ENCODE measurements around the gene ENG.

Gene ENG

GRCh38 chr9:127810378-127811187 is 43.9 kb downstream of the ENG start:
- TF ChIP-seq GATA2 (IDR thresholded peaks at IDR 0.05; ENCODE audit: low read depth, low read length) = no peak
- TF ChIP-seq GATA3 (IDR thresholded peaks at IDR 0.05; ENCODE audit: low read depth, low read length) = no peak

GRCh38 chr9:127809540-127810377 is 44.7 kb downstream of the ENG start:
- TF ChIP-seq GATA2 (IDR thresholded peaks at IDR 0.05; ENCODE audit: low read depth, low read length) (no peak), GATA3 (IDR thresholded peaks at IDR 0.05; ENCODE audit: low read depth, low read length) (no peak)

- TF ChIP-seq GATA3 (IDR thresholded peaks at IDR 0.05; ENCODE audit: low read depth, low read length) (no peak), GATA2 (IDR thresholded peaks at IDR 0.05; ENCODE audit: low read depth, low read length) (no peak)
Measured at GRCh38 chr9:127809002-127809539, 45.4 kb downstream of the ENG start.

GRCh38 chr9:127808347-127809001 is 46.0 kb downstream of the ENG start:
- TF ChIP-seq GATA2 (IDR thresholded peaks at IDR 0.05; ENCODE audit: low read depth, low read length) (no peak), GATA3 (IDR thresholded peaks at IDR 0.05; ENCODE audit: low read depth, low read length) (no peak)

GRCh38 chr9:127806871-127807270 is 47.6 kb downstream of the ENG start:
- no peak for TF ChIP-seq GATA3 (IDR thresholded peaks at IDR 0.05; ENCODE audit: low read depth, low read length)
- no peak for TF ChIP-seq GATA2 (IDR thresholded peaks at IDR 0.05; ENCODE audit: low read depth, low read length)

- TF ChIP-seq GATA3 (IDR thresholded peaks at IDR 0.05; ENCODE audit: low read depth, low read length) (no peak), GATA2 (IDR thresholded peaks at IDR 0.05; ENCODE audit: low read depth, low read length) (no peak)
Measured at GRCh38 chr9:127805620-127806019, 48.8 kb downstream of the ENG start.

- TF ChIP-seq GATA2 (IDR thresholded peaks at IDR 0.05; ENCODE audit: low read depth, low read length) (no peak), GATA3 (IDR thresholded peaks at IDR 0.05; ENCODE audit: low read depth, low read length) (no peak)
Measured at GRCh38 chr9:127803507-127804352, 50.7 kb downstream of the ENG start.

- no peak for TF ChIP-seq GATA3 (IDR thresholded peaks at IDR 0.05; ENCODE audit: low read depth, low read length)
- TF ChIP-seq GATA2 (IDR thresholded peaks at IDR 0.05; ENCODE audit: low read depth, low read length) = no peak
Measured at GRCh38 chr9:127802576-127803443, 51.6 kb downstream of the ENG start, which contains the start of gene FPGS. TSS of gene FPGS (plus strand) at chr9:127802882. CDS start at chr9:127802925, 43 bp downstream.

- TF ChIP-seq GATA2 (IDR thresholded peaks at IDR 0.05; ENCODE audit: low read depth, low read length) (no peak), GATA3 (IDR thresholded peaks at IDR 0.05; ENCODE audit: low read depth, low read length) (no peak)
Measured at GRCh38 chr9:127801955-127802575, 52.4 kb downstream of the ENG start.

GRCh38 chr9:127796852-127797370 is 57.5 kb downstream of the ENG start:
- no peak for TF ChIP-seq GATA3 (IDR thresholded peaks at IDR 0.05; ENCODE audit: low read depth, low read length)
- TF ChIP-seq GATA2 (IDR thresholded peaks at IDR 0.05; ENCODE audit: low read depth, low read length) = no peak

- TF ChIP-seq GATA3 (IDR thresholded peaks at IDR 0.05; ENCODE audit: low read depth, low read length) (no peak), GATA2 (IDR thresholded peaks at IDR 0.05; ENCODE audit: low read depth, low read length) (no peak)
Measured at GRCh38 chr9:127796225-127796813, 58.1 kb downstream of the ENG start.
